ENCODE measurements around the gene BRF1. TPM values are rescaled to one million over a fixed set of nuclear protein-coding genes. Genes with fewer than 3 reads are reported as not detected.

BRF1 gene
- total and polyA plus RNA-seq, 2 of the 13 experiments (the other 11 are each of a cell fraction or from before 2014, with no cell fraction given): 5.1 to 11.0 TPM

DNA sequence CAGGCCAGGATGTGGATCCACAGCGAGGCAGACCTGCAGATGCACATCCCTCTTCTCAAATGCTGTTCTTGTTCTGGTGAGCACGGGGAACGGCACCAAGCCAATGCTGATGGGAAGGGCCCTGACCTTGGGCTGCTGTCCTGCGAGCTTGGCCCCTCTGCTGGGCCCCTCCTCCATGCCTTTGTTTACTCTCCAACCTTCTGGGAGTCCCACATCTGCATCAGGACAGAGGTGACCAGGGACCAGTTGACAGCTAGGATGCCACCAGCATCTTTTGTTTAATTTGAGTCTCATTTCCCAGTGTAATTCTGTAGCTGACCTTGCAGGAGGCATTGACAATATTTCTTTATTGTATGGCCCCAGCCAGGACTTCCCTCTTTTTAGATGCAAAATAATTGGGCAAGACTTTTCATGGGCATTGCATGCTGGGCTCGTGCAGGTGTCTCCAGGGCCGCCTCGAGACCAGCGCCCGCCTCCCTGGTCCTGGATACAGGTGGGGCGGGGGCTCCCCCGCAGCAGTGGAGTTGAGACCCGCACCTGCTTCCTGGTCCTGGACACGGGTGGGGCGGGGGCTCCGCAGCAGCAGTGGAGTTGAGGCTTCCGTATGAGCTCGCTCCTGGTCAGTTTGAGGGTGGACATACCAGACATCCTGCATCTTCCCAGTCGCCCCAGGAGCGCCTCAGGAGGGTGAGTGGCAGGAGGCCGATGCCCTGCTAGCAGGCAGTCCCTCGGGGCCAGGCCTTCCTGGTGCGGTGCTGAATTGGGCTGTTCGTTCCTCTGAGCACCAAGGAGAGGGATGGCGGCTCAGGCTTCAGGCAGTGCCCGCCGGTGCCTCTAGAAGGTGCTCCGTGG lies 25.1 kb upstream of the BRF1 start:
- H3K9ac ChIP-seq (ENCODE audit: insufficient read depth, low read depth, low read length): no peak overlapping the region

More for the DNA sequence above, 25.1 kb upstream of the BRF1 start:
- in situ Hi-C loops (cut with HindIII; ENCODE audit: extremely low pct_ligation_motif_present, low pct_unique_long_range_greater_than_20kb) (no loop called here), intact Hi-C loops (cut with micrococcal nuclease; ENCODE audit: unreplicated experiment) (no loop called here)
- ChIA-PET CTCF (ENCODE audit: low intra/inter-chr PET ratio, low total read pairs) (no interaction called here), POLR2A (interaction anchor here (1.7 kb wide), 1 partner anchor 25 kb away, joined by 5 read pairs; the partner anchor contains the start of gene BRF1)
- no peak for TF ChIP-seq MAFF (IDR thresholded peaks at IDR 0.05; ENCODE audit: low read depth, low read length)
- TF ChIP-seq FOXM1 (CRISPR knock-in tag; IDR thresholded peaks at IDR 0.05): no peak
- TF ChIP-seq CBFB (CRISPR knock-in tag; IDR thresholded peaks at IDR 0.05): no peak
- no peak for TF ChIP-seq ZNF816 (CRISPR knock-in tag; IDR thresholded peaks at IDR 0.05; ENCODE audit: borderline replicate concordance)
- no peak for TF ChIP-seq ZNF451 (CRISPR knock-in tag; IDR thresholded peaks at IDR 0.05)
- no peak for TF ChIP-seq CHD4 (IDR thresholded peaks at IDR 0.05; ENCODE audit: borderline replicate concordance, low read length)
- TF ChIP-seq, protein P1, sequence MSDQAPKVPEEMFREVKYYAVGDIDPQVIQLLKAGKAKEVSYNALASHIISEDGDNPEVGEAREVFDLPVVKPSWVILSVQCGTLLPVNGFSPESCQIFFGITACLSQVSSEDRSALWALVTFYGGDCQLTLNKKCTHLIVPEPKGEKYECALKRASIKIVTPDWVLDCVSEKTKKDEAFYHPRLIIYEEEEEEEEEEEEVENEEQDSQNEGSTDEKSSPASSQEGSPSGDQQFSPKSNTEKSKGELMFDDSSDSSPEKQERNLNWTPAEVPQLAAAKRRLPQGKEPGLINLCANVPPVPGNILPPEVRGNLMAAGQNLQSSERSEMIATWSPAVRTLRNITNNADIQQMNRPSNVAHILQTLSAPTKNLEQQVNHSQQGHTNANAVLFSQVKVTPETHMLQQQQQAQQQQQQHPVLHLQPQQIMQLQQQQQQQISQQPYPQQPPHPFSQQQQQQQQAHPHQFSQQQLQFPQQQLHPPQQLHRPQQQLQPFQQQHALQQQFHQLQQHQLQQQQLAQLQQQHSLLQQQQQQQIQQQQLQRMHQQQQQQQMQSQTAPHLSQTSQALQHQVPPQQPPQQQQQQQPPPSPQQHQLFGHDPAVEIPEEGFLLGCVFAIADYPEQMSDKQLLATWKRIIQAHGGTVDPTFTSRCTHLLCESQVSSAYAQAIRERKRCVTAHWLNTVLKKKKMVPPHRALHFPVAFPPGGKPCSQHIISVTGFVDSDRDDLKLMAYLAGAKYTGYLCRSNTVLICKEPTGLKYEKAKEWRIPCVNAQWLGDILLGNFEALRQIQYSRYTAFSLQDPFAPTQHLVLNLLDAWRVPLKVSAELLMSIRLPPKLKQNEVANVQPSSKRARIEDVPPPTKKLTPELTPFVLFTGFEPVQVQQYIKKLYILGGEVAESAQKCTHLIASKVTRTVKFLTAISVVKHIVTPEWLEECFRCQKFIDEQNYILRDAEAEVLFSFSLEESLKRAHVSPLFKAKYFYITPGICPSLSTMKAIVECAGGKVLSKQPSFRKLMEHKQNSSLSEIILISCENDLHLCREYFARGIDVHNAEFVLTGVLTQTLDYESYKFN (CRISPR knock-in tag; conservative IDR thresholded peaks at IDR 0.05): 0 out of 2 replicates have a peak, but pooled peaks have one; percentile 42
- TF ChIP-seq FOXA3 (CRISPR knock-in tag; IDR thresholded peaks at IDR 0.05): peak; percentile 53; the same call in 1 of the 2 replicates
- TF ChIP-seq, protein P2, sequence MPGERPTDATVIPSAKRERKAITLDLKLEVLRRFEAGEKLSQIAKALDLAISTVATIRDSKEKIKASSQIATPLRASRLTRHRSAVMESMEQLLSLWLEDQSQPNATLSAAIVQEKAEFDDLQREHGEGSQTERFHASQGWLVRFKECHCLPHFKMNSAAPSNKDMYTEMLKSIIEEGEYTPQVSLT (CRISPR knock-in tag; IDR thresholded peaks at IDR 0.05; ENCODE audit: borderline replicate concordance, low read depth): no peak
- no peak for TF ChIP-seq XBP1 (CRISPR knock-in tag; IDR thresholded peaks at IDR 0.05)
- TF ChIP-seq FOXA1 (IDR thresholded peaks at IDR 0.05): no peak
- peak; percentile 63; the same call in 1 of the 2 replicates for TF ChIP-seq FOXA1 (CRISPR knock-in tag; IDR thresholded peaks at IDR 0.05)
- Histone ChIP-seq H3K27ac (ENCODE audit: extremely low read length, insufficient read depth, low read length) (no peak overlapping the region), H4K20me1 (ENCODE audit: insufficient read depth, low read length) (peaks cover 5% of the 10 kb centered on the region; the same call in 1 of the 2 replicates), H3K36me3 (replicated peaks in 1 of 2; ENCODE audit: control insufficient read depth in 1 of 2, insufficient read depth in 2 of 2, low read length in 2 of 2) (no peaks in the 10 kb centered on the region; a peak in 1 of 5 replicates), H3K4me1 (ENCODE audit: insufficient read depth, low read length) (peaks cover 15% of the 10 kb centered on the region), H3K4me2 (ENCODE audit: low read depth, low read length) (peak overlapping the region; percentile 5; the same call in 1 of the 2 replicates), H2AFZ (ENCODE audit: low read length) (no peak overlapping the region), H3K9me3 (ENCODE audit: low read length) (no peaks in the 10 kb centered on the region), H3K27me3 (ENCODE audit: control insufficient read depth in 1 of 2, insufficient read depth in 2 of 2, low read length in 2 of 2) (no peaks in the 10 kb centered on the region), H3K79me2 (ENCODE audit: insufficient read depth, low read length) (peaks cover 29% of the 10 kb centered on the region), H3K4me3 (replicated peaks in 1 of 3; ENCODE audit: insufficient read depth in 1 of 3, low read depth in 2 of 3, low read length in 3 of 3) (no peak overlapping the region)
- DNase-seq (ENCODE audit: low spot score) (no peak), ATAC-seq (peak; percentile 31; the same call in 2 of the 3 replicates), FAIRE-seq (no peak)
- BruUV-seq (replicated peaks): no TSS peak
- WGBS (ENCODE audit: low lambda C conversion rate): 50% methylated on average over 2 of the region's 27 CpGs

Data from HepG2 (cell line).